Neuron (in vitro differentiated cells): ENCODE measurements around the gene TMEM127.

Experiments used
- H2AFZ ChIP-seq: one replicate; pipeline ENCODE4 v1.6.1; 2013; ENCODE audit warnings: low read depth, mild to moderate bottlenecking, inconsistent platforms, low read length, moderate library complexity
- H3K27me3 ChIP-seq: one replicate; pipeline ENCODE4 v1.6.1; 2013; ENCODE audit warnings: low read length; ENCODE audit not compliant: insufficient read depth
- H3K36me3 ChIP-seq: one replicate; pipeline ENCODE4 v1.6.1; 2013; ENCODE audit warnings: low read length; ENCODE audit not compliant: insufficient read depth
- H3K4me1 ChIP-seq: one replicate; pipeline ENCODE4 v1.6.1; 2013; ENCODE audit warnings: low read length; ENCODE audit not compliant: insufficient read depth
- H3K4me3 ChIP-seq: 2 replicates; pipeline ENCODE4 v1.5.1; 2013; ENCODE audit warnings: mild to moderate bottlenecking, low read length, moderate library complexity
- H3K9me3 ChIP-seq: one replicate; pipeline ENCODE4 v1.6.1; 2013; ENCODE audit warnings: low read length

Gene TMEM127

GRCh38 chr2:96245609-96246390, 20.0 kb downstream of the TMEM127 start:
- Histone ChIP-seq H3K4me1 (no peaks in the 10 kb centered on the region), H3K36me3 (no peaks in the 10 kb centered on the region), H2AFZ (no peak overlapping the region), H3K9me3 (no peaks in the 10 kb centered on the region), H3K27me3 (no peaks in the 10 kb centered on the region), H3K4me3 (no peak overlapping the region)

GRCh38 chr2:96243843-96244242, 22.0 kb downstream of the TMEM127 start:
- Histone ChIP-seq H3K27me3 (no peaks in the 10 kb centered on the region), H3K36me3 (peaks cover 3% of the 10 kb centered on the region), H2AFZ (no peak overlapping the region), H3K4me1 (no peaks in the 10 kb centered on the region), H3K4me3 (no peak overlapping the region), H3K9me3 (no peaks in the 10 kb centered on the region)

DNA sequence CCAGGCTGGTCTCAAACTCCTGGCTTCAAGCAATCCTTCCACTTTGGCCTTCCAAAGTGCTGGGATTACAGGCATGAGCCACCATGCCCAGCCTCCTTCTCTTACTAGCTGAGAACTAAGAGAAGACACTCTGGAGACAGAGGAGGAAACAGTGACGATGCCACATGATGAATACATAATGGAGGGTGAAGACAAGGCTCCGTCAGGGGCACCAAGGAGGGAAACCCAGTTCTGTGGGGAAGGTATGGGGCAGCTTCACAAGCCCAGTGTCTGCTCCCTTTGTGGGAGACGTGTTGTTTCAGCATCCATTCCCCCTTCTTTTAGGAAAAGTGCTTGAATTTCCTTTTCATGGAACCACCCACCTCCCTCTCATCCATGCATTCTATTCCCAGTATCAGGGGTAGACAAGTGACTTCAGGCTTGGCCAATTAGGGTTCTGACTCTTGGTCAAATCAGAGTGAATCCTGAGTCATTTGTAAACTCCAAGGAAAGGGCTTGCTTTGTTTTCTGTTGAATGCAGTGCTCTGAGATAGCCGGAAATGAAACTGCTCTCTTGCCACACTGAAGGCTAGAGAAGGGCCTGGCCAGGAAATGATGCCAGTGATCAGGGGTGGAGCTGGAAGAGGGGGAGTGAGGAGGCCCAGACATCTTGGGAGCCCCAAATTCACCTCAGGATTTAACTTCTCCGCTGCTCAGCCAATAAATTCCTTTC, 23.7 kb downstream of the TMEM127 start:
- peaks cover 5% of the 10 kb centered on the region for H3K36me3 ChIP-seq
- H3K9me3 ChIP-seq: no peaks in the 10 kb centered on the region

DNA sequence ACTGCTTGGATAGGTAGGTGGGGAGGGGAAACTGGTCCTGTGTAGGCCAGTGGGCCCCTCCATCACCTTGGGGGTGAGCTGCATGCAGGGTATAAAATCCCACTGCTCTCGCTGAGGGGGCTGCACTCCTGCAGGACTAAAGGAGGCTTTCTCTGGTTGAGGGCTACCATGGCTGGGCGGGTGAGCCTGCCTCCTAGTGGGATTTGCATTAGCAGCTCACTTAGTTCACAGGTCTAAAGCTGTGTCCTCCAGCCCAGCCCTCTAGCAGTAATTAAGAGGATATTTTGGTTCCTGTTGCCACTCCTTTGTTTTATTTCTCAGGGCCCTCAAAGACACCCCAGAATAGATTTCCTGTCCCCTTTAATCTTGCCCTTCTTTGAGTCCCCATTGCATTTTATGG, 24.6 kb downstream of the TMEM127 start:
- H3K4me1 ChIP-seq: no peaks in the 10 kb centered on the region

More for the DNA sequence above, 23.7 kb downstream of the TMEM127 start:
- Histone ChIP-seq H3K27me3 (no peaks in the 10 kb centered on the region), H3K4me1 (no peaks in the 10 kb centered on the region), H2AFZ (no peak overlapping the region), H3K4me3 (no peak overlapping the region)

GRCh38 chr2:96240341-96241038, 25.3 kb downstream of the TMEM127 start:
- Histone ChIP-seq H3K27me3 (no peaks in the 10 kb centered on the region), H3K36me3 (peaks cover 5% of the 10 kb centered on the region), H3K4me1 (no peaks in the 10 kb centered on the region), H3K9me3 (no peaks in the 10 kb centered on the region), H3K4me3 (no peak overlapping the region), H2AFZ (no peak overlapping the region)

More for the DNA sequence above, 24.6 kb downstream of the TMEM127 start:
- no peaks in the 10 kb centered on the region for H3K9me3 ChIP-seq
- peaks cover 5% of the 10 kb centered on the region for H3K36me3 ChIP-seq
- no peak overlapping the region for H2AFZ ChIP-seq
- no peak overlapping the region for H3K4me3 ChIP-seq
- no peaks in the 10 kb centered on the region for H3K27me3 ChIP-seq

DNA sequence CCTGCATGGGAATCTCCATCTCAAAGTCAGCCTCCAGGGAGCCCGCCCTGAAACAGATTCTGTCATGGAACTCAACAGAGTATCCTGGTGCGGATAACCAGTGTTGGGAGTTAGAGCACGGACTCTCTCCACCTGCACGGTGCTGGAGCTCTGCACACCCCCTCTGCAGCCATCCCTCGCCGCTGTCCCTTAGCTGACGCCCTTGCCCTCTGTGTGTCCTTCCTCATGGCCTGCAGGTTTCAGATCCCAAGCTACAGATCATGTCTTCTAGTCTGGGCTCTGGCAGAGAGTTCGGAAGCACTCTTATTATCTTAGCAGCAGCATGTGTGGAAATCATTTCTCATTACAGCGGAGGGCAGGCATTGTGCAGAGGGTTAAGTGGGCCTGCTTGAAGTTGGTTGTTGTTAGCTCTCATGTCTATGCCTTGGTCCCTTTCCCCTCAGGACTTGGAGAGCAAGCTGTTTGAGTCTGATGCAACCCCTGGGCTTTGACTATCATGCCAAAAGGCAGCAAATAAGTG, 26.0 kb downstream of the TMEM127 start:
- H3K4me1 ChIP-seq: no peaks in the 10 kb centered on the region
- H3K4me3 ChIP-seq: no peak overlapping the region
- H3K9me3 ChIP-seq: no peaks in the 10 kb centered on the region
- H3K36me3 ChIP-seq: peaks cover 5% of the 10 kb centered on the region
- no peak overlapping the region for H2AFZ ChIP-seq
- H3K27me3 ChIP-seq: no peaks in the 10 kb centered on the region

DNA sequence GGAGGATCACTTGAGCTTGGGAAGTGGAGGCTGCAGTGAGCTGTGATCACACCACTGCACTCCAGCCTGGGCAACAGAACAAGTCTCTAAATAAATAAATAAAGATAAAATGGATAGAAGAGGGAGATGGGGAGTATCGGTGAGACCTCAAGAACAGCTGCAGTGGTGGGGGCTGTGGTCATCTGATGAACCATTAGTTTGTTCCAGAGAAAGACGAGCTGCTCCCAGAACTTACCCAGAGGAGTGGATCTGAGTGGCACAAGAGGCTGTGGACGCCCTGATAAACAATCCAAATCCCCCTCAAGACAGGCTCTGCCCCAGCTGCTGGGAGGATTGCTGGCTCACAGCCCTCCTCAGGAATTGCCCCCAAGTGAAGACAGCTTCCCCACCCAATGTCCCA, 26.7 kb downstream of the TMEM127 start:
- no peak overlapping the region for H3K4me3 ChIP-seq
- no peaks in the 10 kb centered on the region for H3K27me3 ChIP-seq
- H3K36me3 ChIP-seq: peaks cover 5% of the 10 kb centered on the region
- H2AFZ ChIP-seq: no peak overlapping the region
- no peaks in the 10 kb centered on the region for H3K9me3 ChIP-seq
- H3K4me1 ChIP-seq: no peaks in the 10 kb centered on the region

GRCh38 chr2:96238266-96238665, 27.5 kb downstream of the TMEM127 start:
- Histone ChIP-seq H3K27me3 (no peaks in the 10 kb centered on the region), H3K4me1 (no peaks in the 10 kb centered on the region), H3K4me3 (no peak overlapping the region), H3K36me3 (peaks cover 5% of the 10 kb centered on the region), H3K9me3 (no peaks in the 10 kb centered on the region), H2AFZ (no peak overlapping the region)

DNA sequence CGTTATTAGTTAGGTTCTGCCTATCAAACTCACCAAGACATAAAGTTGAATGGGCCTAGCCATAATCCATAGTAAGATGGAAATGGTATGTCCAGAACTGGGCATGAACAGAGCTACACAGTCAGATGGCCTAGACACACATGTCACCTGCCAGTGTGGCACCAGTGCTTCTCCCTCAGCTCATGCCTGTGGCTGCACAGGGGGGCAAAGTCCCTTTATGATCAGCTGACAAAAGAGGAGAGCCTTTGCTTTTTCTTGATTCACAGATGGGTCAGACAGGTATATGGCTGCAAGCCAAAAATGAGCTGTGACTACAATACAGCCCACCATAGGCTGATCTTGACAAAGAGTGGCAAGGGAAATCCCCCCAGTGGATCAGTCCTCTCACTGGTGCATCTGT, 28.9 kb downstream of the TMEM127 start:
- Histone ChIP-seq H3K4me3 (no peak overlapping the region), H2AFZ (no peak overlapping the region), H3K4me1 (no peaks in the 10 kb centered on the region), H3K27me3 (no peaks in the 10 kb centered on the region), H3K36me3 (peaks cover 5% of the 10 kb centered on the region), H3K9me3 (no peaks in the 10 kb centered on the region)

GRCh38 chr2:96233880-96234316, 31.9 kb downstream of the TMEM127 start:
- Histone ChIP-seq H3K27me3 (no peaks in the 10 kb centered on the region), H3K4me3 (no peak overlapping the region), H3K4me1 (no peaks in the 10 kb centered on the region), H3K9me3 (no peaks in the 10 kb centered on the region), H3K36me3 (peaks cover 2% of the 10 kb centered on the region), H2AFZ (no peak overlapping the region)

DNA sequence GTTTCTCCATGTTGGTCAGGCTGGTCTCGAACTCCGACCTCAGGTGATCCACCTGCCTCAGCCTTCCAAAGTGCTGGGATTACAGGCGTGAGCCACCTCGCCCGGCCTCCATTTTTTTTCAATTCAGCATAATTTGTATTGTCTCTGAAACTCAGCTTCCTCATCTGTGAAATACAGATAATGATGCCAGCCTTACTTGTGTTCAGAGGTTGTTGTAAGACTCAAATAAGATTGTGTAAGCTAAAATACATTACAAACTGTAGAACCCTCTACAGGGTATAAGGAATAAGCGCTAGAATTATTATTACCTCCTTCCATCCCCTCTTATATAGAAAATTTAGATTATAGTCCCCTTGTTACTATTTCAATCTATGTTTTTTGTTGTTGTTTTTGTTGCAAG, 32.4 kb downstream of the TMEM127 start:
- Histone ChIP-seq H3K27me3 (no peaks in the 10 kb centered on the region), H3K9me3 (no peaks in the 10 kb centered on the region), H3K4me1 (no peaks in the 10 kb centered on the region), H3K36me3 (peaks cover 2% of the 10 kb centered on the region), H2AFZ (no peak overlapping the region), H3K4me3 (no peak overlapping the region)

DNA sequence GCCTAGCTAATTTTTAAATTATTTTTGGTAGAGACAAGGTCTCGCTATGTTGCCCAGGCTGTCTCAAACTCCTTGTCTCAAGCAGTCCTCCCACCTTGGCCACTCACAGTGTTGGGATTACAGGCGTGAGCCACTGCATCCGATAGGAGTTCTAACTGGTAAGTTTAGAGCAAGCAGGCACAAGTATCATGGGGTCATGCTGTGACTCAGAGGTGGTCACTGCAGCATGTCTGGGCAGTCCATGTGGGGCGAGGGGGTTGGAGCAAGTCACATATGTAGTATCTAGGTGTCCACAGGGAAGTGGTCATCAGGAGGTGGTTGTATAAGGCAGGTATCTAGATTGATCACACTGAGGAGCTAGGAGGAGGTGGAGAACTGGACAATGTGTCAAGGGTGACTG, 34.5 kb downstream of the TMEM127 start:
- H2AFZ ChIP-seq: no peak overlapping the region
- no peaks in the 10 kb centered on the region for H3K4me1 ChIP-seq
- no peaks in the 10 kb centered on the region for H3K27me3 ChIP-seq

DNA sequence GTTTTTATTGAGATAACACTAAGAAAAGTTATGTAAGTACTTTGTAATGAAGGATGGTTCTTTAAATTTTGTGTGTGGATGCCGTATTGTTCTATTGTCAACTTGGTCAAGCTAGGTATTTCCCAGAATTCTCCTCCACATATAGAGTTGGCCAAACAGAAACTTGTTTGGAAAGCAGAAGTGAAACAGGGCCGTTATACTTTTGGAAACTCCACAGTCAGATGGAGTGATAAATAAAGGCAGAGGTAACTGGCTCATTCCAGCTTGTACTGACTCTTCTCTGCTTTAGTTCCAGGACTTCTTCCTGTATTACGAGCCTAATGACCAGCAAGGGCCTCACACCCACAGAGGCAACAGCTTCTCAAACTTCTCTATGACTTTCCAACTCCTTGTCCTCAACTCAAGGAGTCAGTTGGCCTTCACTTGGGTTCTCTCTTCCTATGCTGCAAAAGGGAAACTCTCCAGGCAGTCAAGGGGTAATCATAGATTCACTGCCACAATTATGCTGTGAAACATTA, 40.7 kb downstream of the TMEM127 start:
- H2AFZ ChIP-seq: no peak overlapping the region
- no peaks in the 10 kb centered on the region for H3K9me3 ChIP-seq
- no peak overlapping the region for H3K4me3 ChIP-seq
- no peaks in the 10 kb centered on the region for H3K27me3 ChIP-seq
- no peaks in the 10 kb centered on the region for H3K4me1 ChIP-seq
- no peaks in the 10 kb centered on the region for H3K36me3 ChIP-seq

More for the DNA sequence above, 34.5 kb downstream of the TMEM127 start:
- H3K36me3 ChIP-seq: no peaks in the 10 kb centered on the region
- H3K4me3 ChIP-seq: no peak overlapping the region
- no peaks in the 10 kb centered on the region for H3K9me3 ChIP-seq
